ENCODE measurements around the gene PCDHB14. TPM values are rescaled to one million over a fixed set of nuclear protein-coding genes. Genes with fewer than 3 reads are reported as not detected.
"Not testable (repeated sequence)": the region's sequence is repeated elsewhere in the genome, so short reads cannot be mapped to it uniquely, and the experiment has no call there.

Gene PCDHB14
- total and polyA plus RNA-seq, 2 donors from 2014 or later, result 2.0 to 6.2 TPM

- DNase-seq; H3K9ac ChIP-seq (ENCODE audit: low read length in 3 of 3); H3K27ac ChIP-seq (ENCODE audit: low read depth in 2 of 2, low read length in 2 of 2); H3K36me3 ChIP-seq (ENCODE audit: control insufficient read depth in 2 of 3, insufficient read depth in 3 of 3, low read length in 3 of 3); intact Hi-C loops (cut with DNase I); H3K4me3 ChIP-seq (ENCODE audit: low read length in 3 of 3); H3K4me1 ChIP-seq (ENCODE audit: control insufficient read depth in 2 of 3, insufficient read depth in 2 of 3, low read depth in 1 of 3, low read length in 3 of 3); FAIRE-seq; H3K27me3 ChIP-seq (ENCODE audit: control insufficient read depth, insufficient read depth, low read length): not testable (repeated sequence)
- H3K9me3 ChIP-seq (ENCODE audit: control insufficient read depth in 2 of 3, insufficient read depth in 1 of 3, low read length in 3 of 3), result peaks cover 0 to 38% (median 5%) of the 10 kb centered on the region in 3 donors
Measured at GRCh38 chr5:141224844-141225243, 1.7 kb downstream of the PCDHB14 start.

GRCh38 chr5:141225421-141225820, 2.3 kb downstream of the PCDHB14 start:
- H3K27ac ChIP-seq (ENCODE audit: low read depth in 2 of 2, low read length in 2 of 2); H3K9ac ChIP-seq (ENCODE audit: low read length in 3 of 3); H3K4me1 ChIP-seq (ENCODE audit: control insufficient read depth in 2 of 3, insufficient read depth in 2 of 3, low read depth in 1 of 3, low read length in 3 of 3); FAIRE-seq; H3K36me3 ChIP-seq (ENCODE audit: control insufficient read depth in 2 of 3, insufficient read depth in 3 of 3, low read length in 3 of 3); intact Hi-C loops (cut with DNase I); H3K27me3 ChIP-seq (ENCODE audit: control insufficient read depth, insufficient read depth, low read length); H3K4me3 ChIP-seq (ENCODE audit: low read length in 3 of 3); DNase-seq: not testable (repeated sequence)
- H3K9me3 ChIP-seq (ENCODE audit: control insufficient read depth in 2 of 3, insufficient read depth in 1 of 3, low read length in 3 of 3), result peaks cover 0 to 34% (median 8%) of the 10 kb centered on the region in 3 donors

GRCh38 chr5:141234109-141234667, 11.0 kb downstream of the PCDHB14 start:
- Histone ChIP-seq H3K9ac (ENCODE audit: low read length in 3 of 3) (peak overlapping the region in 1 of 3 donors; percentile 36), H3K36me3 (ENCODE audit: control insufficient read depth in 2 of 3, insufficient read depth in 3 of 3, low read length in 3 of 3) (no peaks in the 10 kb centered on the region), H3K4me1 (ENCODE audit: control insufficient read depth in 2 of 3, insufficient read depth in 2 of 3, low read depth in 1 of 3, low read length in 3 of 3) (no peaks in the 10 kb centered on the region), H3K27ac (ENCODE audit: low read depth in 2 of 2, low read length in 2 of 2) (no peak overlapping the region), H3K27me3 (ENCODE audit: control insufficient read depth, insufficient read depth, low read length) (no peaks in the 10 kb centered on the region), H3K9me3 (ENCODE audit: control insufficient read depth in 2 of 3, insufficient read depth in 1 of 3, low read length in 3 of 3) (peaks cover 2 to 59% (median 31%) of the 10 kb centered on the region in 3 donors), H3K4me3 (ENCODE audit: low read length in 3 of 3) (peak overlapping the region; percentile 19 to 51 (median 45))
- TF ChIP-seq CTCF (IDR thresholded peaks at IDR 0.05; ENCODE audit: borderline replicate concordance, extremely low read depth, insufficient read depth), result no peak
- intact Hi-C loops (cut with DNase I), result no loop called here
- FAIRE-seq (no peak), DNase-seq (peak in 2 of 5 donors; percentile 13 to 31)

- H3K27me3 ChIP-seq (ENCODE audit: control insufficient read depth, insufficient read depth, low read length); H3K27ac ChIP-seq (ENCODE audit: low read depth in 2 of 2, low read length in 2 of 2); H3K9ac ChIP-seq (ENCODE audit: low read length in 3 of 3); H3K4me3 ChIP-seq (ENCODE audit: low read length in 3 of 3); H3K36me3 ChIP-seq (ENCODE audit: control insufficient read depth in 2 of 3, insufficient read depth in 3 of 3, low read length in 3 of 3); H3K4me1 ChIP-seq (ENCODE audit: control insufficient read depth in 2 of 3, insufficient read depth in 2 of 3, low read depth in 1 of 3, low read length in 3 of 3); intact Hi-C loops (cut with DNase I); FAIRE-seq; DNase-seq: not testable (repeated sequence)
- H3K9me3 ChIP-seq (ENCODE audit: control insufficient read depth in 2 of 3, insufficient read depth in 1 of 3, low read length in 3 of 3), result peaks cover 2 to 74% (median 39%) of the 10 kb centered on the region in 3 donors
Measured at GRCh38 chr5:141235922-141236321, 12.8 kb downstream of the PCDHB14 start.

- intact Hi-C loops (cut with DNase I), result no loop called here
- no peaks in the 10 kb centered on the region for H3K36me3 ChIP-seq (ENCODE audit: control insufficient read depth in 2 of 3, insufficient read depth in 3 of 3, low read length in 3 of 3)
- H3K27me3 ChIP-seq (ENCODE audit: control insufficient read depth, insufficient read depth, low read length), result no peaks in the 10 kb centered on the region
- no peak overlapping the region for H3K9ac ChIP-seq (ENCODE audit: low read length in 3 of 3)
- FAIRE-seq, result no peak
- no peaks in the 10 kb centered on the region for H3K4me1 ChIP-seq (ENCODE audit: control insufficient read depth in 2 of 3, insufficient read depth in 2 of 3, low read depth in 1 of 3, low read length in 3 of 3)
- no peak for TF ChIP-seq CTCF (IDR thresholded peaks at IDR 0.05; ENCODE audit: borderline replicate concordance, extremely low read depth, insufficient read depth)
- no peak for DNase-seq
- H3K9me3 ChIP-seq (ENCODE audit: control insufficient read depth in 2 of 3, insufficient read depth in 1 of 3, low read length in 3 of 3), result peaks cover 2 to 76% (median 38%) of the 10 kb centered on the region in 3 donors
- H3K4me3 ChIP-seq (ENCODE audit: low read length in 3 of 3), result no peak overlapping the region
- H3K27ac ChIP-seq (ENCODE audit: low read depth in 2 of 2, low read length in 2 of 2), result no peak overlapping the region
Measured at GRCh38 chr5:141236516-141237313, 13.6 kb downstream of the PCDHB14 start.
